RPMI8226 (cell line): ENCODE data around the gene TMEM150A.
"Not testable (repeated sequence)": the region's sequence is repeated elsewhere in the genome, so short reads cannot be mapped to it uniquely, and the experiment has no call there.

Experiments used
- DNase-seq: peaks from one replicate; pipeline ENCODE4 v3.0.0-alpha.2; 2015

Gene TMEM150A

GRCh38 chr2:85611705-85612587 is 9.4 kb upstream of the TMEM150A start, which contains the start of gene C2orf68:
TSS of gene C2orf68 (minus strand) at chr2:85612066. CDS start at chr2:85611984, 82 bp downstream.
- peak; percentile 95 for DNase-seq

DNA sequence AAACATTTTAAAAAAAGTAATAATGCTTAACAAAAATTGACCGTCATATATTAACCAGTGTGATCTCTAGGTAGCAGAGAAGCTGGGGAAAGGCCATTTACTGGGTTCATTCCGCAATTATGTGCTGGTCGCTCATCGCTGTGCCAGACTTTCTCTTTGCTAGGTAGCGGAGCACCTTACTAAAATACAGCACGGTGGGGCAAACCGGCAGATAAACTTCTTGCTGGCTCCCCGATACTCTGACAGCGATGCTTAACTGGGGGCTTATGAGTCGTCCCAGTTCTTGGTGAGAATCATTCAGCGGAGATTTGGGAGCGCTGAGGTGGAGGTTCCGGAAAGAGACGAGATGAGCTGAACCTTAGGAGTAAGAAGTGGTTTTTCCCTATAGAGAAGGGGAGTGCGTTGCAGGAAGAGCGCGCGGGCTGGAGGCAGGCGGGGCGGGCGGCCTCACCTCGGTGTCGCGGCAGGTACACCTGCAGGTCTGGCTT is 8.8 kb upstream of the TMEM150A start:
- DNase-seq: no peak

DNA sequence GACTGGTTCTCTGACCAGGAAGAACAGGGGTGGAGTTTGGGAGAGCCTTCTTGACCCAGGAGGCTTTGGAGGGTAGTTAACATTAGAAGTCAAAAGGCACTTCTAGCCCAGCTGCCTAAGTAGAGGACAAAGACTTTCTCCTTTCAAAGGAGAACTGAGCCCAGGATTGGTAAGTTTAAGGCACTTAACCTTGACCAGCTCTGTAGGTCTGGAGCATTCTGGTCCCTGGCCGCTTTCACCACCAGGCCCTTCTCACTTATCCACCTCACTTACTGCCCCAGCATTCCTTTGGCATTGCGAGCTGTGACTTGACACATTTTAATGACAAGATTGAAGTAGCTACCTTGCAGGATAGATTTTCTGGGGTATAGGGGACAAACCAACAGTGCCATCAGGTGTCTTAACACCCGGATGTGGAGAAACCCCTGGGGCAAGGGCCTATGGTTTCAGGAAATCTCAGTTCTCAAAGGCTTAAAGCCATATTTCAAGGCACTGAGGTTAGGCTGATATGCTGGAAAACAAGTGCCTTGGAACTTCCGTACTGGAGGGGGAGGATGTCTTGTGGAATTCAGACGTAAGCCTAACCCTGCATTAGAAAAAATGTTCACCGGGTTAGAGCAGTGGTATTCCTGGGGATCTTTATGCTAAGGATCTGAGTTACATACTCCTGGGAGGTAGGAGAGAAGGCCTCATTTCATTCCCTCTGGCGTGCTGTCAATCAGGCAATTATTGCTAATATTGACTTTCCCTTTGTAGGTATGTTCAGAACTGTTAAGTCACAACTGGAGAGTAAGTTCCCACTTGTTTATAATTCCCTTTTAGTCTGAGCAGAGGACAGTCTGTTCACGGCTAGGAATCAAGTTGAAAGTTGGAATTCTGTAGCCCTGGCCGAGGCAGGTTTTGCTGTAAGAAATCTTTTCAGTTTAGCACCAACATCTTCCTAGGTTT is 5.0 kb upstream of the TMEM150A start:
- DNase-seq: no peak

- no peak for DNase-seq
These were observed 3.6 kb upstream of the TMEM150A start for GRCh38 chr2:85606116-85606455.

- no peak for DNase-seq
These were observed 3.1 kb upstream of the TMEM150A start for GRCh38 chr2:85605406-85606115.

DNA sequence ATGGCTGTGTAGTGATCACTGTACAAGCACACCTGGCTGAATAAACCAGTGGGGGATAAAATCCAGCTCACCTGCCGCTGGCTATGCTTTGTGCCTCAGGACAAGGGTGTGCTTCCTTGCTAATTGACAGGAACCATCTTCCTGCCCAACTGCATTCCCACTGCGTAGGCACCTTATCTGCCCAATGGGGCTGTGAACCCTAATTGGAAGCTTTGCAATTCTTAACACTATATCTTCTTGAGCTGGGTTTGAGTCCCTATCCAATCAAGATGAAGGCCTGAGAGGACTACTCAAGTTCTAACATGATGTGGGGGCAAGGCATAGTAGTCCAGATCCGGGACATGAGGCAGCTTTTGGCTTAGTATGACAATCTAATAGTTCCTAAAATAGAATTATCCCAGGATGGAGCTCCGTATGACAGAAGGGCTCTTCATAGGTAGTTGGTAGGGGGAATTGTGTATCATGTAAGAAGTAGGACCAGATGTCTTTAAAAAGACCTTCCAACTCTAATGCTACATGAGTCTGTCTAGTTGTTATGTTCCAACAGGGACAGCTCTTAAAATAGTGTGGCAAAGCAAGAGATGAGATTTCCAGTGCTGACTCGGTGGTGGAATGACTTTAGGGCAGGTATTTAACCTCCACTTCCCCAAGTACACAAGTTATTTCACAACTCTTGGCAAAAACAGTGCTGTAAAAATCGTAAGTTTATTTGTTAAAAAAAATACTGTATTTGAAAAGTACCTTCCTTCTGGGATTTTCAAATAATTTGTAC is 2.3 kb upstream of the TMEM150A start:
- DNase-seq: no peak

DNA sequence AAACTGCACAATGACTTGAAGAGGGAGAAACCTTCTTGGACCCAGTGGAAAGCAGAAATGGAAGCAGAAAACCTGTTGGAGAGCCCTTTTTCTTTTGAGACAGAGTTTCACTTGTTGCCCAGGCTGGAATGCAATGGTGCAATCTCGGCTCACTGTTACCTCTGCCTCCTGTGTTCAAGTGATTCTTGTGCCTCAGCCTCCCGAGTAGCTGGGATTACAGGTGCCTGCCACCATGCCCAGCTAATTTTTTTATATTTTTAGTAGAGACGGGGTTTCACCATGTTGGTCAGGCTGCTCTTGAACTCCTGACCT is 1.6 kb upstream of the TMEM150A start:
- not testable (repeated sequence) for DNase-seq

- no peak for DNase-seq
These were observed 575 bp downstream of the TMEM150A start for GRCh38 chr2:85601771-85602475.

DNA sequence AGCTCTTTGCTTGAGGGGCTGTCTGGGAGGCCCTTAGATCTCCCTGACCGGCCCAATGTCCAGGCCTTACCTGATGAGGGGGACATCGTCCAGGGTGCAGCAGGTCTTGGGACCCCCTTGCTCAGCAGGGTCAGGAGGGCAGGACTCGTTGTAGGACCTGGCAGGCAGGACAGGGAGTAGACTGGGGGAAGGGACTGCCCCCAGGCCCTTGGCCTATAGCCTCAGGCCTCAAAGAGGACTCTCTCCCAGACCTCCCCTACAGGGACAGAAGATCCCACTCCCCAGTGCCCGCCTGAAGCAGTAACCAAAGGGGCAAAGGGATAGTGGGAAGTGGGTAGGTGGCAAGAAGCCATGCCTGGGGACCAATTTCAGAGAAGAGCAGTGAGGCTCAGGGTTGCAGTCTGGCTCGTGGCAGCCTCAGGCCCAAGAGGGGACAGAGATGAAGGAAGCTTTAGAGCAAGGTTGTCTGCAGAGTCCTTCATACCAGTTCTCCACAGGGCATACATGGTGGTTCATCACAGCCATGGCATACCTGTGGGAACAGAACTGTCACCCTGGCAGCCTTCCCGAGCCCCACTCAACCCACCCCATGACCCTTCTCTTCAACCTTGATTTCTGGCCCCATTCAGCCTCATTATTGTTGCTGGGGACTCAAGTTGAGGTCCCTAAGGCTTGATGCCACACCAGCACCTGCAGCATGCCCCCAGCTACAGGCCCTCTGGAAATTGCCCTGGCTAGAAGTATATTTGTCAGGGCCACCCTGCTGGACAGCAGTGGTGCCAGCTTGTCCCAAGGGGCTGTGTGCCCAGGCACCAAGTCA is 1.3 kb downstream of the TMEM150A start:
- no peak for DNase-seq

DNA sequence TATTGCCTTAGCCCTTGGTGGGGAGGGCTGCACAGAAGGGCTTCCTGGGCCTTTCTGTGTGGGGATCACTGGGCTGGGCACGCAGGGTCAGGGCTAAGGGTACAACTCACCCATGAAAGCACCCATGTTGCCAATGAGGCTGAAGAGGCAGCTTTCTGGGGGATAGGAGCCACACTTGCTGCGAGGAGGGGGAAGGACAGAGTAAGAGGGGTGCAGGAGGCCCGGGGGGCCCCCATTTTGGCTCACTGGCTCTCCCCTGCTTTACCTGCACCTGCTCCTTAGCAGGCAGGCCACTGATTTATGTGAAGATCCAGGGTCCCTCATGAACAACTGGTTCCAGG is 2.3 kb downstream of the TMEM150A start:
- no peak for DNase-seq

- DNase-seq: no peak
These were observed 2.8 kb downstream of the TMEM150A start for GRCh38 chr2:85599468-85600234.

GRCh38 chr2:85598594-85599340 is 3.7 kb downstream of the TMEM150A start:
- DNase-seq: no peak

GRCh38 chr2:85597241-85597640 is 5.3 kb downstream of the TMEM150A start:
- no peak for DNase-seq

DNA sequence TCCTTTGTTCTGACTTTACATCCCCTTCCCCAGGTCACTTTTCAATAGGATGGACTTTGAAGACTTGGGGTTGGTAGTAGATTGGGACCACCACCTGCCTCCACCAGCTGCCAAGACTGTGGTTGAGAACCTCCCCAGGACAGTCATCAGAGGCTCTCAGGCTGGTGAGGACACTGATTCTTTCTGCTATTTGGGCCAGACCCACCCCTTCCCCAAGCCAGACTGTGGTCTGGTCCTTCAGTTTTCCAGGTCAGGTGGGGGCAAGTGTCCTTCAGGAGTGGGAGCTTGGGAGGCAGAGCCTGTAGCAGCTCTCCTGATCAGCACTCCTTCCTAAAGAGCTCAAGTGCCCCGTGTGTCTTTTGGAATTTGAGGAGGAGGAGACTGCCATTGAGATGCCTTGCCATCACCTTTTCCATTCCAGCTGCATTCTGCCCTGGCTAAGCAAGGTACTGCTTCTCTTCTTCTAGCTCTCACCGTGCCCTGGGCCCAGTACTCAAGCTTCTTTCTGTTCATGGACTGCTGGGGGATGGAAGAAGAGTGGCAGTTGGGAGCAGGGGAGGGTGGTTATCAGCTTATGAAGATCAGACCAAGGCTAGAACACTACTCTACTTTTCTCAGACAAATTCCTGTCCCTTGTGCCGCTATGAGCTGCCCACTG is 5.9 kb downstream of the TMEM150A start:
- no peak for DNase-seq

- no peak for DNase-seq
These were observed 6.5 kb downstream of the TMEM150A start for GRCh38 chr2:85596026-85596333.

DNA sequence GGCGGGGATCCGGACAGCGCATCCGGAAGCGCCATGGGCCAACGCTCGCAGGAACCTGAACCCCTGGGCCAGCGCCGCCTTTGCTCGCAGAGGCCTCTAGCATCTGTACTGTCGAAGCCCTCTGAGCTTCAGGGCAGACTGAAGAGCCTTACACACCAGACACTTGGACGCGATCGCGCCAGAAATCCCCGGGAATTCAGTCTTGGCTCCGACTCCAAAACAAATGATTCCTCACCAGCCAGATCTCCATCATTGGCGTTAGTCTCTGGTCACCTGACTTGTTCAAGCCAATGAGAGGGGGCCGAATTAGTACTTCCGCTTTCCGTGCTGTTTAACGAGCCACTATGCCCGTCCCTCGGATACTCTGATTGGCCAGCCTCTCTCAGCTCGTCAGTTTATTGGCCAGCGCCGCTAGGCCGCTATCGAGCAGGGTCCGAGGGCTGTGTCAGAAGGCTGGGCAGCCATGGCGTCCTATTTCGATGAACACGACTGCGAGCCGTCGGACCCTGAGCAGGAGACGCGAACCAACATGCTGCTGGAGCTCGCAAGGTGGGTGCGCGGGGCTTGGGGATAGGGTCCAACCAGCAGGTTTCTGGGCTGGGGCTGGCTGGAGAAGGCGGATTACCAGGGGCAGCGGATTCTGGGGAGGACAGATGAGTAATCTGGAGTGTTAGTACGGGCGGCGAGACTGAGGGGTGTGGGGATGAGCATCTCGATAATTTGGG is 7.0 kb downstream of the TMEM150A start, which contains the start of gene RNF181:
TSS of gene RNF181 (plus strand) at position 445 of the 725 bp plus-strand sequence. CDS start at position 464, 19 bp downstream.
- DNase-seq: peak; percentile 97

DNA sequence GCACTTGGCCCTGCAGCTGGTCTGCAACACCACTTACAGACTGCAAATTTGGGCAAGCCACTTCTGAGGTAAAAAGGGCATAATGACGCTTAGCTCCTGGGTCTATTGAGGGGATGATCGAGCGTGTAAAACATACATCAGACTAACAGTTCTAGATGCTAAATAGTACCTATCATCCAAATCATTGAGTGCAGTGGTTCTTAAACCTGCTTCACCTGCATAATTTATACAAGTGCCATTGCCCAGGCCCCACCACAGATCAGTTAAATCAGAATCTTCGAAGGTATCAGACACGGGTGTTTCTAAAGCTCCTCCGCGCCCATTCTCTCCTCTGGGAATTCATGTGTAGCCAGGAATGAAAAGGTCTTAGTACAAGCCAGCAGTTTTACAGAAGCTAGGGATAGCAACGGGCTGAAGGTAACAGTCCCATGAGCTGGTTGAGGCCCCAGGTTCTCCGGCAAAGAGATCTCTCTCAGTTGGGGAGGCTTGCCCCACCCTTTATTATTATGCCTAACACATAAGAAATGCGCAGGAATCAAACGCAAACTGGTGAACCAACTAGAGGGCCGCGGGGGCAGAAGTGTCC is 7.7 kb downstream of the TMEM150A start:
- DNase-seq: no peak

DNA sequence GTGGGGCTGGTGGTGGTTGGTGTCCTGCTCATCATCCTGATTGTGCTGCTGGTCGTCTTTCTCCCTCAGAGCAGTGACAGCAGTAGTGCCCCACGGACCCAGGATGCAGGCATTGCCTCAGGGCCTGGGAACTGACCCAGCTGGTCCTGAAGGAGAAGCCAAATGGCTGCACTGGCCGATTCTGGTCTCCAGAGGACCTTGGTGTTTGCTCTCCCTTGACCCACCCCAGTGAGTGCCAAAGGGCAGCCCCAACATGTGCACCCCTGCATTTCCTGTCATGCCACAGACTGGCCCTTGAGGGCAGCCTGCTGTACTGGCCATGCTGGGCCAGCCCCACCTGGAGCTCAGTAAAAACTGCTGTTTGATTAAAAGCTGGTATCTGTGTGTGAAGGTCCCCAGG is 9.5 kb downstream of the TMEM150A start:
- DNase-seq: no peak
